ENCODE results near the gene DLG2.
"Not testable (repeated sequence)": the region's sequence is repeated elsewhere in the genome, so short reads cannot be mapped to it uniquely, and the experiment has no call there.

DLG2 gene

GRCh38 chr11:84887055-84887629 lies 740.0 kb downstream of the DLG2 start:
- DNase-seq: no peak

GRCh38 chr11:84886344-84886743 lies 740.8 kb downstream of the DLG2 start:
- no peak for DNase-seq

- DNase-seq: no peak
These were observed 742.3 kb downstream of the DLG2 start for GRCh38 chr11:84884836-84885235.

DNA sequence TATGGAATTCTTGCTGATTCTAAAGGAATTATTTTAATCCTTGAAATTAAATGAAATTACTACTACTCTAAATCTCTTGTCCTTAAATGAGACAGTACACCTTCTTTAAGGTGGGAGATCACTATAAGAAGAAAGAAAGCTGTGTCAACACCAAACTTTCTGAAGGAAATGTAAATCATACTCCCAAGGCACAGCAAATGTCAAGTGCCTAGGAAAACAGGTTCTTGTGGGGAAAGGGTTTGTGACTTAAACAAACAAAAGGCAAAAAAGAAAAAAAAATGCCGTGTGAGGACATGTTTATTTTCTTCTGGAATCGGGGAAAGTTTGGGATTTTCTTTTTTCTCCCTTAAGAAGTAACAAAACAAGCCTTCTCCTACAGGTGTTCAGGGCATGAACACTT lies 745.1 kb downstream of the DLG2 start:
- no peak for DNase-seq

GRCh38 chr11:84871116-84871515 lies 756.0 kb downstream of the DLG2 start:
- DNase-seq: no peak

- no peak for DNase-seq
These were observed 756.7 kb downstream of the DLG2 start for GRCh38 chr11:84870486-84870885.

GRCh38 chr11:84866922-84867321 lies 760.2 kb downstream of the DLG2 start:
- no peak for DNase-seq

GRCh38 chr11:84865791-84866535 lies 761.2 kb downstream of the DLG2 start:
- no peak for DNase-seq

GRCh38 chr11:84865257-84865656 lies 761.9 kb downstream of the DLG2 start:
- DNase-seq: no peak

GRCh38 chr11:84857746-84858145 lies 769.4 kb downstream of the DLG2 start:
- no peak for DNase-seq

DNA sequence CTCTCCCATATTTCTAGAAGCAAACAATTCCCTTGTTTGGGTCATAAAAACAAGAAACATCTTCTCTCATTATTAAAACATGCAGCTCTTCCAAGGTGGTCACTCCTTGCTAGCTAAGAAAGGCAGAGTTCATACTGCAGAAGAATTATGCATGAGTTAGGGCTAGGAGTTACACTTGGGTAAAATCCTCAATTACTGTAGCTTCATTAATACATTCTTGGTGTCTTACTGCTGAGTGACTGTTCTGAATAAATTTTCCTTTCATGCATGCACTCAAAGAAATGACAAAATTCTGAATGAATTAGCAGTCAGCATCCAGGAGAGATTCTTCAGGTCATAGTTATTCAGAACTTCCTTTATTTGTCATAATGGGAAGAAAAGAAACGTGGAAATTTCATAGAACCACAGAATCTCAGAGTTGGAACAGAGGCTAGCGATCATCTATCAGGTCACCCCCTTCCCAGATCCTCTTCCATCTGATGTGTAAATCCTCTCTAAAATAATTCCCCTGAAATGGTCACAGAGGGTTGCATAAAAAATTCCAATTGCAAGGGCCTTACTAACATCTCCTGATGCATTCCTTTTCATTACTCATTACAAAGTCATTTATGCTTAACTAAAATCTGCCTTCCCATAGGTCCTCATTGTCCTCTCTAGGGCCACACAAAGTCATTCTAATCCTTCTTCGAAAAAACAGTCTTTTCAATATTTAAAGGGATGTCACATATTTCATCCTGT lies 771.5 kb downstream of the DLG2 start:
- DNase-seq: no peak

DNA sequence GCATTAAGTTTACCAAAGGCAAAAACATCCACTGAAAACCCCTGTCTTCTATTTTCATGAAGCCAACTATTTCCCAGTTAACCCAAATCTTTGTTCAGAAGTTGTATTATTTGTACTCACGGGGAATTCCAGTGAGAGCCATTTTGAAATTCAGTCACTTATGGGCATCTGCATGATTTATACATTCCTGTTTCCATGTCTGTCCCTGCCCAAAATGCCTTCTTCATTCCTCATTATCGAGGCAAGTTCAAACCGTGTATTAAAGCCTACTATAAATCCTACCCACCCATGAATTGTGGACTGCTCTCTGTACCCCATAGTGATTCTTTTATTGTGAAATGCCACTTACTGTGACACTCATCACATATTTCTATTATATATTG lies 772.7 kb downstream of the DLG2 start:
- DNase-seq: no peak

GRCh38 chr11:84853841-84854497 lies 773.2 kb downstream of the DLG2 start:
- no peak for DNase-seq

DNA sequence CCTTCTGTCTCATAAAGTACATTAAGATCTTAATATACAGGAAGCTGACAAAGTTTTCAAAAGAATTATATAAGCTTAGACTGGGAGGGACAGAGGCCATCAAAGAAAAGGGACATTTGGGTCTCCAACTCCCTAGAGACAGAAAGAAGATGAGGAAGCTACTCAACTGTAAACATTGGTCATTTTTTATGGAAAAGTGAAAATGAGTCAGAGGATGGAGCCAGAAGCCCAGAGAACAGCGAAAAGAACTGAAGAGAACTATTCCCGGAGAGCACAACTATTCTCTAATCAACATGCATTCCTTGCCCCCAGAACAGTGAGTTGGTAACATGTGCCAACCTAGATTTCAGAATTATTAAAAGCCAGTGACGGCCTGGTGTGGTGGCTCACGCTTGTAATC lies 779.3 kb downstream of the DLG2 start:
- no peak for DNase-seq

DNA sequence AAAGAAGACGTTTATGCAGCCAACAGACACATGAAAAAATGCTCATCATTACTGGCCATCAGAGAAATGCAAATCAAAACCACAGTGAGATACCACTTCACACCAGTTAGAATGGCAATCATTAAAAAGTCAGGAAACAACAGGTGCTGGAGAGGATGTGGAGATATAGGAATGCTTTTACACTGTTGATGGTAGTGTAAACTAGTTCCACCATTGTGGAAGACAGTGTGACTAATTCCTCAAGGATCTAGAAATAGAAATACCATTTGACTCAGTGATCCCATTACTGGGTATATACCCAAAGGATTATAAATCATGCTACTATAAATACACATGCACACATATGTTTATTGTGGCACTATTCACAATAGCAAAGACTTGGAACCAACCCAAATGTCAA lies 786.9 kb downstream of the DLG2 start:
- not testable (repeated sequence) for DNase-seq

- no peak for DNase-seq
These were observed 789.6 kb downstream of the DLG2 start for GRCh38 chr11:84837402-84838069.

GRCh38 chr11:84836371-84836770 lies 790.8 kb downstream of the DLG2 start:
- no peak for DNase-seq

- no peak for DNase-seq
These were observed 793.6 kb downstream of the DLG2 start for GRCh38 chr11:84833488-84834088.

- DNase-seq: no peak
These were observed 796.8 kb downstream of the DLG2 start for GRCh38 chr11:84830372-84830771.

DNA sequence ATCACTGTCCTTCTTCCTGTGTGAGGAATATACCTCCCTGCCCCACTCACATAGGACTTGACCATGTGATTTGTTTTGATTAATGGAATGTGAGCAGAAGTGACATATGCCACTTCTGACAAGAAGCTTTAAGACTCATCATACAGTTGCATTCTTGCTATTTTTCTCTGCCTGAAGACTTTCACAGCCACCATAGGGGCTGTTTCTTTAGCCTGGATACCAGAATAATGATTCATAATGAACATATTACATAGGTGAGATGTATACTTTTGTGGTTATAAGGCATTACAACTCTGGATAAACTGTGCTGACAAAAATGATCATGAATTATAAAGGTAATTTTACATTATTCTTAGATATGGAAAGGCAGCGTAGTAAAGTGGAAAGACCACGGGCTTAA lies 798.0 kb downstream of the DLG2 start:
- DNase-seq: no peak

GRCh38 chr11:84828616-84829015 lies 798.5 kb downstream of the DLG2 start:
- DNase-seq: no peak

- DNase-seq: no peak
These were observed 802.0 kb downstream of the DLG2 start for GRCh38 chr11:84825106-84825660.

Measured in NCI-H774 (cell line).